Measurements from ENCODE around the gene KCNIP3. TPM values are rescaled to one million over a fixed set of nuclear protein-coding genes. Genes with fewer than 3 reads are reported as not detected.

Gene KCNIP3
- total and polyA plus RNA-seq, 4 donors, result 10.6 to 25.4 (median 17.1) TPM

DNA sequence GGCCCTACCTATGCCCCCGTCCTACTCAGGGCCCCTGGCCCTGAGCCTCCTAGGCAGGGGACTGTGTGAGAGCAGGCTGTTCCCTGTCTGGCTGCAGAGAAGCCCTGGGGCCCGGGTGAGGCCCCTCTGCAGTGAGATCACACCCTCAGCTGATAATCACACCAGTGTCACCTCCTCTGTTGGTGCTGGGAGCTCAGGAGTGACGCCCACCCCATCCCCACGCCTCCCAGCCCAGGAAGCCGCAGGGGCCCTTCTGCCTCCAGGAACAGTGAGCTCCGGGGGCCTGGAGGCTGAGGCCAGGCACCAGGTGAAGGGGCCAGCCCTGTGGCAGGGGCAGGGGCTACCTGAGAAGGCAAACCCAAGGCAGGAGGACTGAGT lies 20.0 kb downstream of the KCNIP3 start:
- H3K27ac ChIP-seq (ENCODE audit: low read depth, low read length), result no peak overlapping the region
- WGBS (ENCODE audit: insufficient coverage), result 65% methylated on average over 6 of the region's 6 CpGs

DNA sequence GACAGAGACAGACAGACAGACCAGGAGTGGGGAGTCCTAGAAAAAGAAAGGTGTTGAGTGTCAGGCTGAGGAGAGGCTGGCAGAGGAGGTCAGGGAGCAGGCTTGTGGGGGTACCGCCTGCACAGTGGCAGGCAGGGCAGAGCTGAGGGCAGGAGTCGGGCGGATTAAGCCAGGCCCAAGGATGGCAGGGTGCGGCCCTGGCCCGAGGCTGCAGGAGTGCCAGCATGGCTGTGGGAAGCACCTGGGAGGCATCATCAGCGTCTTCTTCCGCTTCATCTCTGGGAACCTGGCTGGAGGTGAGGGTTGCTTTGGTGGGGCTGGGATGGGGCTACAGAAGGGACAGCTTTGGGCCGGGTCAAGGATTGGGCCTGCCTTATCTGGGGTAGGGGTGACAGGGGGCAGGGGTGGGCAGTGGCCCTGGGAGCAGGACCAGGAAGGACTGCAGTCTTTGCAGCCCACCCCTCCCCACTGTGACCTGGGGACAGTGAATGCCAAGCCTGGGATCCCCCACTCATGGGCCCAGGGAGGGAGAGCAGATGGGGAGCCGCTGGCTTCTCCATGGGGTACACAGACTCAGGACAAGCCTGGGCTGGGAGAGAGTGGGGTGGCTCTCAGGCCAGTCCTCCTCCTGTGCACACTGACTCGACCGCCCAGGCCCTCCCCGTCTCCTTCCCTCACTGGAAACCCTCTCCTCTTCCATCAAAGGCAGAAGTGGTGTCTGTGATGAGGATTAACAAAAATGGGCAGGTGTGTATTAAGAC lies 20.7 kb downstream of the KCNIP3 start:
- no peaks in the 10 kb centered on the region for H3K9me3 ChIP-seq (ENCODE audit: control insufficient read depth, insufficient read depth, low read length)
- 98% methylated on average over 4 of the region's 12 CpGs for WGBS (ENCODE audit: insufficient coverage)
- DNase-seq (ENCODE audit: low read depth in 4 of 6, low spot score in 6 of 6), result no peak
- H3K36me3 ChIP-seq (ENCODE audit: control insufficient read depth, insufficient read depth, low read length), result peaks cover 11% of the 10 kb centered on the region
- H3K4me3 ChIP-seq (ENCODE audit: low read depth, low read length), result no peak overlapping the region
- H3K27ac ChIP-seq (ENCODE audit: low read depth, low read length), result no peak overlapping the region
- H3K4me1 ChIP-seq (ENCODE audit: control insufficient read depth, insufficient read depth, low read length), result peaks cover 43% of the 10 kb centered on the region
- peaks cover 2% of the 10 kb centered on the region for H3K27me3 ChIP-seq (ENCODE audit: control insufficient read depth, insufficient read depth, low read length)

More for the DNA sequence above, 20.0 kb downstream of the KCNIP3 start:
- DNase-seq (ENCODE audit: low read depth in 4 of 6, low spot score in 6 of 6), result no peak
- Histone ChIP-seq H3K4me1 (ENCODE audit: control insufficient read depth, insufficient read depth, low read length) (peaks cover 50% of the 10 kb centered on the region), H3K36me3 (ENCODE audit: control insufficient read depth, insufficient read depth, low read length) (peaks cover 13% of the 10 kb centered on the region), H3K4me3 (ENCODE audit: low read depth, low read length) (no peak overlapping the region), H3K27me3 (ENCODE audit: control insufficient read depth, insufficient read depth, low read length) (peaks cover 2% of the 10 kb centered on the region), H3K9me3 (ENCODE audit: control insufficient read depth, insufficient read depth, low read length) (no peaks in the 10 kb centered on the region)

DNA sequence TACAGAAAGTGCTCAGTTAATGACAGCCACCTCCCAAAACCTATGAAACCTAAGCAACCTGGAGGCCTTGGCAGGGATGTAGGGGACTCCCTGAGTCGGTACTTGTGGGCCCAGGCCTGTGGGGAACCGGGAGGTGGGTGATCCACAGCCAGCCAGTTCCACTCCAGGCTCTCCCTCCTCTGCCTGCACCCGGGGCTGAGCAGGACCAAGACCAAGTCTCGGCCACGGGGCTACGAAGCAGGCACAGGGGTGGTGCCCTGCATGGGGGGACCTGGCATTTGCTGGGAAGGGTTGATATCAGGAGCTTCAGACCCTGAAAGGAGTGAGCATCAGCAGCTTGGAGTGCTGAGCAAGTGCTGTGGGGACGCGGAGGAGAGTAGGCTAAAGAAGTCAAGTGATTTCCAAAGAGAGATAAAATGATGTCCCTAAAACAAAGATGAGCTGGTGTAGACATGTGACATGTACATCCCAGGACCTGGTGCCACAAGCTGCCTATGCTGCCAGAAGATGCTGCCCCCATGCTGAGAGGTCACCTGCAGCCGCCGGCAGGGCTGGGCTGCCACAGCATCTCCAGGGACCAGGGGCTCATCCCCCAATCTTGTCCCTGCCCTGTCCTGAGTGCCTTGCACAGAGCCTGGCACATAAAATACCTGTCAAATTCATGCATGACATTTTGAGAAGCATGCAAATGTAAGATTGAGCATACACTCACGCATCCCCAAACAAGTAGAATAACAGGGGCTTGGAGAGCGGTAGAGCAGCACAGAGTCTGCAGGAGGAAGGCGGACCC lies 21.5 kb downstream of the KCNIP3 start:
- Histone ChIP-seq H3K27me3 (ENCODE audit: control insufficient read depth, insufficient read depth, low read length) (peaks cover 2% of the 10 kb centered on the region), H3K36me3 (ENCODE audit: control insufficient read depth, insufficient read depth, low read length) (peaks cover 11% of the 10 kb centered on the region), H3K27ac (ENCODE audit: low read depth, low read length) (no peak overlapping the region), H3K4me3 (ENCODE audit: low read depth, low read length) (no peak overlapping the region), H3K9me3 (ENCODE audit: control insufficient read depth, insufficient read depth, low read length) (no peaks in the 10 kb centered on the region), H3K4me1 (ENCODE audit: control insufficient read depth, insufficient read depth, low read length) (peaks cover 35% of the 10 kb centered on the region)
- DNase-seq (ENCODE audit: low read depth in 4 of 6, low spot score in 6 of 6), result no peak
- WGBS (ENCODE audit: insufficient coverage), result 76% methylated on average over 12 of the region's 13 CpGs

DNA sequence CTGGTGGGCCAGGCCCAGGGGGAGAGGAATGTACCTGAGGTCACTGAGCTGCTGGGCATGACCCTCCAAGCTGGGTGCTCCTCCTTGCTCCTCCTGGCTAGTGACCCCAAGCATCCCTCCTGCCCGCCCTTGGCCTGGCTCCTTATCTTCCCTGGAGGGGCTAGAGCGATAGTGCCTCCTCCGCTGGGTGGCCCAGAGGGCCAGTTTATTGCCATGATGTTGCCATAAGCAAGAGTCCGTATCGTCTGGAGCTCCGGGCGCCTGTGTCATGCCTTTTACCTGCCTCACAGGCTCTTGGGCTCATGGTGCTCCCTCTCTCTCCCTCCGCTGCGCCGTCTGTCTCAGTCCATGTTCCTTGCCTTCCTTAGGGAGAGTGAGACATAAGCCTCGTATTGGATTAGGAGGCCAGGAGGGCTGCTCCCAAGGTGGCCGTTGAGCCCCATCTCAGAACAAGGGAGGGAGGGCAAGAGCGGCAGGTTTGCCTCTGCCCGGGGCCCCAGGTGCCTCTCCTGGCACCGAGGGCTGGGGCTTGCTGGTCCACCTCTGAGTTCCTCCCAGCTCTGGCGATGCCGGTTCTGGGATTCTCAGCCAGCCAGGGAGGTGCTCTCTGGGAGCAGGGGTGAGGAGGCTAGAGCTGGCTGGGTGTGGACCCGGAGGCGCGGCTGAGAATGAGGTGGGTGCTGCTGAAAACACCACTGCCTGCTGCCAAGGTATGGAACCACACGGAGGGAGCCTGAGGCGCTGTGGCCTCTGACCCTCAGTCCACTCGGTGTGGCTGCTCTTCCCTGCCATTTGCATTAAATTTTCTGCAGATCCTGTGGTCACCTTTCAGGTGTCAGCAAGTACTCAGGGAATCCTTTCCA lies 22.6 kb downstream of the KCNIP3 start:
- no peaks in the 10 kb centered on the region for H3K9me3 ChIP-seq (ENCODE audit: control insufficient read depth, insufficient read depth, low read length)
- no peak for DNase-seq (ENCODE audit: low read depth in 4 of 6, low spot score in 6 of 6)
- H3K27ac ChIP-seq (ENCODE audit: low read depth, low read length), result no peak overlapping the region
- H3K36me3 ChIP-seq (ENCODE audit: control insufficient read depth, insufficient read depth, low read length), result peaks cover 11% of the 10 kb centered on the region
- peaks cover 25% of the 10 kb centered on the region for H3K4me1 ChIP-seq (ENCODE audit: control insufficient read depth, insufficient read depth, low read length)
- no peak overlapping the region for H3K4me3 ChIP-seq (ENCODE audit: low read depth, low read length)
- WGBS (ENCODE audit: insufficient coverage), result 85% methylated on average over 22 of the region's 23 CpGs
- peaks cover 2% of the 10 kb centered on the region for H3K27me3 ChIP-seq (ENCODE audit: control insufficient read depth, insufficient read depth, low read length)

DNA sequence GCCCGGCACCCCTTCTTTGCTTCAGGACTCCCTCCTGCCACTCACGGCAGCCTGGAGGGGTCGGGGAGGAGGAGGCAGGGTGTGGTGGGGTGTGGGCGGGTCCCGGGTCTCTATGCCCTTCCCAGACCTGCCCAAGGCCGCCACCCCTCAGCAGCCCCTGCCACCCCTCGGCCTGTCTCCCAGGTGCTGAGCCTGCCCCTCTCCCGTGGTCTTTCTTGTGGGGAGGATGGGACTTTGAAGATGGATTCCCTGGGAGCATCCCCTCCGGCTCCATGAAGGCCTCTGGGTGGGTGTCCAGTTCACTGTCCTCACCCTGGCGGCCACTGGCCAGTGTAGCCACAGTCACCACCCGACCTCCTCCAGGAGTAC lies 23.2 kb downstream of the KCNIP3 start:
- Histone ChIP-seq H3K9me3 (ENCODE audit: control insufficient read depth, insufficient read depth, low read length) (no peaks in the 10 kb centered on the region), H3K27ac (ENCODE audit: low read depth, low read length) (no peak overlapping the region), H3K27me3 (ENCODE audit: control insufficient read depth, insufficient read depth, low read length) (peaks cover 2% of the 10 kb centered on the region), H3K36me3 (ENCODE audit: control insufficient read depth, insufficient read depth, low read length) (peaks cover 15% of the 10 kb centered on the region), H3K4me3 (ENCODE audit: low read depth, low read length) (no peak overlapping the region), H3K4me1 (ENCODE audit: control insufficient read depth, insufficient read depth, low read length) (peaks cover 19% of the 10 kb centered on the region)
- 88% methylated on average over 2 of the region's 11 CpGs for WGBS (ENCODE audit: insufficient coverage)
- no peak for DNase-seq (ENCODE audit: low read depth in 4 of 6, low spot score in 6 of 6)

DNA sequence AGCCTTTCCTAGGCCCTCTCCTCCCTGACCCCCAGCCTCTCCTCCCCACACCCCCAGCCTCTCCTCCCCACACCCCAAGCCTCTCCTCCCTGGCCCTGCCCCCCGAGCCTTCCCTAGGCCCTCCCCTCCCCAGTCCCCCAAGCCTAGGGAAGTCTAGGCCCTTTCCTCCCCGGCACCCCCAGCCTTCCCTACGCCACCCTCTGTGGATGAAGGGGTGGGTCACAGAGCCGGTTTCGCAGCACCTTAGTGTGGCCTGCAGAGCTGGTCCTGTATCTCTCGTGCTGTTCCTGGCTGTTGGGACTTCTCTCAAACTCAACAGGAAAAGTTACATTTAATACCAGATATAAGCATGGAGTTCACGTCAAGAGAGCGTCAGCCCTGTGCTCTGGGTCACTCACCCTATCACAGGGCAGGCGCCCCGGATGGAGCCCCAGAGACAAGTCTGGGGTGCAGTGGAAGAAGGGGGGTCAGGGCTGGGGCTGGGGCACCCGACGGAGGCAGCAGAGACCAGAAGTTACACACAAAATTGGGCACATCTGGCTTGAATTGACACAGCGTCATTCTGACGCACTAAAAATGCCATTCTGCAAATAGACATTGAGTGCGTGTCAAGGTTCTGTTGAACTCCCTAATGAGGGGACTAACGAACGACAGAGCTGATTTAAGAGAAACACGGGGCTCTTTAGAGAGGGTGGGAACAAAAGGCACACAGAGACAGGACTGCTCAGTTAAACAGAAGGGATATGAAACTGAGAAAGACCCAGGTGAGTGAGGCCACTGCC lies 24.0 kb downstream of the KCNIP3 start:
- peaks cover 2% of the 10 kb centered on the region for H3K27me3 ChIP-seq (ENCODE audit: control insufficient read depth, insufficient read depth, low read length)
- no peak overlapping the region for H3K4me3 ChIP-seq (ENCODE audit: low read depth, low read length)
- H3K9me3 ChIP-seq (ENCODE audit: control insufficient read depth, insufficient read depth, low read length), result no peaks in the 10 kb centered on the region
- H3K27ac ChIP-seq (ENCODE audit: low read depth, low read length), result no peak overlapping the region
- peaks cover 15% of the 10 kb centered on the region for H3K36me3 ChIP-seq (ENCODE audit: control insufficient read depth, insufficient read depth, low read length)
- no peak for DNase-seq (ENCODE audit: low read depth in 4 of 6, low spot score in 6 of 6)
- H3K4me1 ChIP-seq (ENCODE audit: control insufficient read depth, insufficient read depth, low read length), result peaks cover 13% of the 10 kb centered on the region
- 74% methylated on average over 17 of the region's 18 CpGs for WGBS (ENCODE audit: insufficient coverage)

DNA sequence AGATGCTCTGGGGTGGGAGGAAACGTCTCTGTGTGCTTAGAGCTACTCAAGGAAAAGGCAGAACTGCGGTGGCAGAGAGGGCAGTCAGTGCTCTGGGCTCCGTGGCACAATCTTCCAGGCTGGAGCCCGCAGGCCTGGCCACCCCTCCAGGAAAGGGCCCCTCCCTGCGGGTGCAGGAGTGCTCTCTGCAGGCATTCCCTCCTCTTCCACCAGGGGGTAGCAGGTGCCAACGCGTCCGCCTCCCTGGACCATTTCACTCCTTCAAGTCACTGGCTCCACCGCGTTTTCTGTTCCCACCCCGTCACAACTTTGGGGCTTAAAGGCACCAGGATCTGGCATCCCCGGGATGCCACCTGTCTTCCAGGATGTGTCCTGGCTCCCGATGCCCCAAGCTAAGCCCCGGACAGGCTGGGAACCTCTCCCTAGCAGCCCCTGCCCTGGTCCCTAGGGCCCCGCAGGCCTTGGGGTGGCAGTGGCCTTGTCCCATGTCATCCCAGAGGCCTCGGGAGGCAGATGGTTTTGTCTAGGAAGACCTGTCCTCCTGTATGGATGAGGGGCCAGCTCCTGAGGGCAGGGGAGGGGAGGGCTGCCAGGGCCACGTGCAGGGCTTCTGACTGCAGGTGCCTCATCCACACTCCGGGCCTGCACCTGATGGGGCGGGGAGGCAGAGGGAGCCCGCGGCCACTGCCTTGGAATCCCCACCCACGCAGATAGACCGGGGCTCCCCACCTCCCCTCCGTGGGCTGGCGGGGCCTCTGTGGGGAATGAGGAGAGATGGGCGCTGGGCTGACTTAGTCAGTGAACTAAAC lies 26.4 kb downstream of the KCNIP3 start:
- WGBS (ENCODE audit: insufficient coverage), result 84% methylated on average over 21 of the region's 26 CpGs
- DNase-seq (ENCODE audit: low read depth in 4 of 6, low spot score in 6 of 6), result no peak
- H3K36me3 ChIP-seq (ENCODE audit: control insufficient read depth, insufficient read depth, low read length), result peaks cover 9% of the 10 kb centered on the region
- peaks cover 6% of the 10 kb centered on the region for H3K4me1 ChIP-seq (ENCODE audit: control insufficient read depth, insufficient read depth, low read length)
- H3K4me3 ChIP-seq (ENCODE audit: low read depth, low read length), result no peak overlapping the region
- no peak overlapping the region for H3K27ac ChIP-seq (ENCODE audit: low read depth, low read length)
- H3K9me3 ChIP-seq (ENCODE audit: control insufficient read depth, insufficient read depth, low read length), result no peaks in the 10 kb centered on the region
- peaks cover under 1% of the 10 kb centered on the region for H3K27me3 ChIP-seq (ENCODE audit: control insufficient read depth, insufficient read depth, low read length)

DNA sequence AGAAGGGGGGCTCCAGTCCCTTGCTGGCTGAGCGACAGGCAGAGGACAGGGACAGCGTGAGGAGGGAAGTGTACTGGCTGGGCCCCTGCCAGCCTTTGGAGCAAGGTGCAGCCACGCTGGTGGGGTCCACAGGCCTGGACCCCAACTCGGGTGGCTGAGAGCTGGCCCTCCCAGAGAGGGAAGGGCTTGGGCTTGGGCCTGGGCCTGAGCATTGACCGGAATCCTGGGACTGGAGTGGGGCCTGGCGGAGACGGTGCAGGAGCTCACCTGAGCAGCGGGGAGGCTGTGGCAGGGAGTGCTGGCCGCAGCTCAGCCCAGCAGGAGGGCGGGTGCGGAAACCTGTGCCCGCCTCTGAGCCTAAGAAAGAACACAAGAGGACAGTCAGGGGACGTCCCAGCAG lies 27.9 kb downstream of the KCNIP3 start:
- Histone ChIP-seq H3K4me3 (ENCODE audit: low read depth, low read length) (no peak overlapping the region), H3K27me3 (ENCODE audit: control insufficient read depth, insufficient read depth, low read length) (no peaks in the 10 kb centered on the region), H3K27ac (ENCODE audit: low read depth, low read length) (no peak overlapping the region), H3K4me1 (ENCODE audit: control insufficient read depth, insufficient read depth, low read length) (peaks cover 10% of the 10 kb centered on the region), H3K9me3 (ENCODE audit: control insufficient read depth, insufficient read depth, low read length) (no peaks in the 10 kb centered on the region), H3K36me3 (ENCODE audit: control insufficient read depth, insufficient read depth, low read length) (peaks cover 11% of the 10 kb centered on the region)
- 91% methylated on average over 13 of the region's 13 CpGs for WGBS (ENCODE audit: insufficient coverage)
- no peak for DNase-seq (ENCODE audit: low read depth in 4 of 6, low spot score in 6 of 6)
